ENCODE data around the gene AHNAK. TPM values are rescaled to one million over a fixed set of nuclear protein-coding genes. Genes with fewer than 3 reads are reported as not detected.

The AHNAK gene
- total and polyA plus RNA-seq, 2 donors (not counting 3 experiments of a cell fraction or from before 2014, with no cell fraction given): 35.2 to 436 TPM

DNA sequence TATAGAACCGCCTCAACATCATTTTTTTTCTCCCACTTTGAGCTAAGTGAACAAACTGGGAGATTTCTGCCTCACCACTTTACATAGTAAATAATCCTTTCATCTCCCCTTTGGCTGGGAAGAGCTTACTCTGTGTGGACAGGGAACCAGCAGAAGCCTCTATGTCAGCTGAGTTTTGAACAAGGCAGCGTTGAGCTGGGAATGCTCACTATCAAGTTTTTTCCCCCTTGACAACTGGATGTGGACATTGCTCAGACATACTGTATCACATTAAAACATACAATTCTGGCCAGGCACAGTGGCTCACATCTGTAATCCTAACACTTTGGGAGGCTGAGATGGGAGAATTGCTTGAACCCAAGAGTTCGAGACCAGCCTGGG lies 46.0 kb downstream of the AHNAK start:
- Histone ChIP-seq H3K9ac (replicated peaks; ENCODE audit: extremely low read depth, insufficient read depth, low read length) (no peak overlapping the region), H3K79me2 (ENCODE audit: control insufficient read depth, insufficient read depth, low read length) (no peaks in the 10 kb centered on the region), H3K4me2 (ENCODE audit: insufficient read depth, low read length) (no peak overlapping the region), H2AFZ (ENCODE audit: low read depth, low read length) (no peak overlapping the region), H3K36me3 (ENCODE audit: control insufficient read depth in 2 of 2, extremely low read depth in 1 of 2, insufficient read depth in 2 of 2, low read length in 2 of 2) (no peaks in the 10 kb centered on the region), H3K9me1 (replicated peaks; ENCODE audit: control insufficient read depth, extremely low read depth, insufficient read depth, low read length) (no peaks in the 10 kb centered on the region), H3K27ac (ENCODE audit: insufficient read depth, low read depth, low read length) (no peak overlapping the region), H3K4me1 (ENCODE audit: control insufficient read depth, extremely low read depth, insufficient read depth, low read length) (peaks cover 29% of the 10 kb centered on the region), H4K20me1 (replicated peaks; ENCODE audit: control insufficient read depth, extremely low read depth, insufficient read depth, low read length) (no peaks in the 10 kb centered on the region), H3K4me3 (replicated peaks in 1 of 3; ENCODE audit: insufficient read depth in 1 of 3, low read depth in 1 of 3, low read length in 3 of 3) (no peak overlapping the region), H3K9me3 (replicated peaks; ENCODE audit: control insufficient read depth, insufficient read depth, low read length) (no peaks in the 10 kb centered on the region), H3K27me3 (ENCODE audit: control insufficient read depth in 2 of 2, insufficient read depth in 2 of 2, low read length in 2 of 2) (no peaks in the 10 kb centered on the region)
- dilution Hi-C loops (cut with MboI; ENCODE audit: extremely low pct_ligation_motif_present, low sequenced_read_pairs) (no loop called here), intact Hi-C loops (cut with micrococcal nuclease) (no loop called here)
- ChIA-PET CTCF (interaction anchor here (0.7 to 3.0 kb wide), 7 partner anchors 9 to 237 kb away, joined by 3 to 29 read pairs (median 4); no protein-coding TSS in a partner anchor), POLR2A (no interaction called here)
- BruUV-seq (replicated peaks): no TSS peak
- TF ChIP-seq MYC (IDR thresholded peaks at IDR 0.05; ENCODE audit: low read depth, low read length): no peak
- TF ChIP-seq EZH2 (IDR thresholded peaks at IDR 0.05; ENCODE audit: borderline replicate concordance, low read depth, low read length, severe bottlenecking): no peak
- TF ChIP-seq JUN (IDR thresholded peaks at IDR 0.05; ENCODE audit: borderline replicate concordance, insufficient read depth, insufficient read length, low read depth): no peak
- no peak for TF ChIP-seq POLR2AphosphoS5 (IDR thresholded peaks at IDR 0.05; ENCODE audit: insufficient read depth, low read depth, low read length)
- TF ChIP-seq, protein P1, sequence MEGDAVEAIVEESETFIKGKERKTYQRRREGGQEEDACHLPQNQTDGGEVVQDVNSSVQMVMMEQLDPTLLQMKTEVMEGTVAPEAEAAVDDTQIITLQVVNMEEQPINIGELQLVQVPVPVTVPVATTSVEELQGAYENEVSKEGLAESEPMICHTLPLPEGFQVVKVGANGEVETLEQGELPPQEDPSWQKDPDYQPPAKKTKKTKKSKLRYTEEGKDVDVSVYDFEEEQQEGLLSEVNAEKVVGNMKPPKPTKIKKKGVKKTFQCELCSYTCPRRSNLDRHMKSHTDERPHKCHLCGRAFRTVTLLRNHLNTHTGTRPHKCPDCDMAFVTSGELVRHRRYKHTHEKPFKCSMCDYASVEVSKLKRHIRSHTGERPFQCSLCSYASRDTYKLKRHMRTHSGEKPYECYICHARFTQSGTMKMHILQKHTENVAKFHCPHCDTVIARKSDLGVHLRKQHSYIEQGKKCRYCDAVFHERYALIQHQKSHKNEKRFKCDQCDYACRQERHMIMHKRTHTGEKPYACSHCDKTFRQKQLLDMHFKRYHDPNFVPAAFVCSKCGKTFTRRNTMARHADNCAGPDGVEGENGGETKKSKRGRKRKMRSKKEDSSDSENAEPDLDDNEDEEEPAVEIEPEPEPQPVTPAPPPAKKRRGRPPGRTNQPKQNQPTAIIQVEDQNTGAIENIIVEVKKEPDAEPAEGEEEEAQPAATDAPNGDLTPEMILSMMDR (IDR thresholded peaks at IDR 0.05; ENCODE audit: extremely low read depth in 1 of 2, insufficient read depth in 1 of 2, low read depth in 1 of 2, low read length in 2 of 2): no peak
- no peak for TF ChIP-seq MAX (IDR thresholded peaks at IDR 0.05; ENCODE audit: insufficient read depth, insufficient read length)
- no peak for TF ChIP-seq FOS (IDR thresholded peaks at IDR 0.05; ENCODE audit: borderline replicate concordance, insufficient read depth, low read length)
- TF ChIP-seq POLR2A (IDR thresholded peaks at IDR 0.05; ENCODE audit: low read depth, low read length): no peak
- no peak for TF ChIP-seq GATA2 (IDR thresholded peaks at IDR 0.05; ENCODE audit: insufficient read depth, insufficient read length, low read depth, low read length)
- FAIRE-seq: no peak
- no peak for DNase-seq (ENCODE audit: low read depth, low spot score)
